Activated CD8-positive, alpha-beta memory T cell treated with anti-CD3 and anti-CD28 coated beads, Interleukin-2, amount 10 ng/mL, durations not matched to agents 7 days and 5 days (primary cell): Measurements from ENCODE around the gene GRAP. TPM values are rescaled to one million over a fixed set of nuclear protein-coding genes. Genes with fewer than 3 reads are reported as not detected.

Experiments
- ATAC-seq: fragments of 150-1000 bp; cut with Tn5 transposase; one replicate; pipeline ENCODE4 v1.10.0; 2021; ENCODE audit warnings: moderate library complexity
- CTCF ChIA-PET: fragments of 350-600 bp; sonication (Branson Sonifier 250); formaldehyde crosslinking; loops from one replicate; lab custom pipeline; 2021; ENCODE audit warnings: antibody characterized with exemption; lab: Charles Lee
- DNase-seq: peaks from one replicate; pipeline ENCODE4 v3.0.0-alpha.2; 2020
- H3K27ac Mint-ChIP-seq: one replicate; pipeline ENCODE4 v1.8.0; 2021; ENCODE audit warnings: mild to moderate bottlenecking, mixed read lengths
- H3K27me3 Mint-ChIP-seq: one replicate; pipeline ENCODE4 v1.8.0; 2021; ENCODE audit warnings: mixed read lengths
- H3K36me3 Mint-ChIP-seq: one replicate; pipeline ENCODE4 v1.8.0; 2021; ENCODE audit warnings: mild to moderate bottlenecking, mixed read lengths
- H3K4me1 Mint-ChIP-seq: one replicate; pipeline ENCODE4 v1.8.0; 2021; ENCODE audit warnings: mixed read lengths
- H3K4me3 Mint-ChIP-seq: one replicate; pipeline ENCODE4 v1.8.0; 2021; ENCODE audit warnings: mild to moderate bottlenecking, moderate library complexity, mixed read lengths
- H3K9me3 Mint-ChIP-seq: one replicate; pipeline ENCODE4 v1.8.0; 2022; ENCODE audit warnings: low read depth, mixed read lengths
- total RNA-seq, 2 experiments: library from RNA; stranded (reverse); gene quantifications; one replicate each; pipeline ENCODE4 v1.2.3, GENCODE V29; 2021

GRAP gene
- total RNA-seq, 2 experiments from 2014 or later, result 9.7 to 10.4 TPM

- H3K36me3 Mint-ChIP-seq, result no peaks in the 10 kb centered on the region
- H3K27me3 Mint-ChIP-seq, result no peaks in the 10 kb centered on the region
- no peak overlapping the region for H3K27ac Mint-ChIP-seq
- CTCF ChIA-PET, result interaction anchor here (2.5 kb wide), 1 partner anchor 26 kb away, joined by 7 read pairs; no protein-coding TSS in a partner anchor
- DNase-seq (no peak), ATAC-seq (no peak)
- H3K4me1 Mint-ChIP-seq, result peaks cover 2% of the 10 kb centered on the region
- no peaks in the 10 kb centered on the region for H3K9me3 Mint-ChIP-seq
- no peak overlapping the region for H3K4me3 Mint-ChIP-seq
Measured at GRCh38 chr17:18987230-18987610, 59.5 kb downstream of the GRAP start.

- Mint-ChIP-seq H3K27me3 (no peaks in the 10 kb centered on the region), H3K9me3 (no peaks in the 10 kb centered on the region), H3K4me3 (no peak overlapping the region), H3K4me1 (no peaks in the 10 kb centered on the region), H3K36me3 (no peaks in the 10 kb centered on the region), H3K27ac (no peak overlapping the region)
- DNase-seq, result no peak
- peak; percentile 33 for ATAC-seq
- CTCF ChIA-PET, result interaction anchor here (2.5 kb wide), 1 partner anchor 25 kb away, joined by 7 read pairs; no protein-coding TSS in a partner anchor
Measured at GRCh38 chr17:18986541-18987229, 60.1 kb downstream of the GRAP start.

- no peak overlapping the region for H3K4me3 Mint-ChIP-seq
- no peak for DNase-seq
- no peaks in the 10 kb centered on the region for H3K36me3 Mint-ChIP-seq
- no peaks in the 10 kb centered on the region for H3K4me1 Mint-ChIP-seq
- no peaks in the 10 kb centered on the region for H3K9me3 Mint-ChIP-seq
- ATAC-seq, result no peak
- CTCF ChIA-PET, result interaction anchor here (1.0 to 2.5 kb wide), 2 partner anchors 9 to 24 kb away, joined by 3 to 7 read pairs; no protein-coding TSS in a partner anchor
- no peaks in the 10 kb centered on the region for H3K27me3 Mint-ChIP-seq
- no peak overlapping the region for H3K27ac Mint-ChIP-seq
Measured at GRCh38 chr17:18985475-18985874, 61.3 kb downstream of the GRAP start.

GRCh38 chr17:18984273-18985114 is 62.3 kb downstream of the GRAP start:
- Mint-ChIP-seq H3K36me3 (no peaks in the 10 kb centered on the region), H3K4me3 (no peak overlapping the region), H3K4me1 (no peaks in the 10 kb centered on the region), H3K27ac (no peak overlapping the region), H3K27me3 (no peaks in the 10 kb centered on the region), H3K9me3 (no peaks in the 10 kb centered on the region)
- CTCF ChIA-PET, result interaction anchor here (1.0 to 2.5 kb wide), 2 partner anchors 10 to 23 kb away, joined by 3 to 7 read pairs; no protein-coding TSS in a partner anchor
- DNase-seq, result no peak
- no peak for ATAC-seq

GRCh38 chr17:18981642-18982424 is 64.9 kb downstream of the GRAP start:
- no peaks in the 10 kb centered on the region for H3K9me3 Mint-ChIP-seq
- CTCF ChIA-PET, result interaction anchor here (1.6 kb wide), 1 partner anchor 21 kb away, joined by 6 read pairs; no protein-coding TSS in a partner anchor
- H3K27me3 Mint-ChIP-seq, result no peaks in the 10 kb centered on the region
- DNase-seq (no peak), ATAC-seq (no peak)
- H3K27ac Mint-ChIP-seq, result no peak overlapping the region
- no peaks in the 10 kb centered on the region for H3K36me3 Mint-ChIP-seq
- no peak overlapping the region for H3K4me3 Mint-ChIP-seq
- H3K4me1 Mint-ChIP-seq, result no peaks in the 10 kb centered on the region

- H3K4me3 Mint-ChIP-seq, result no peak overlapping the region
- H3K9me3 Mint-ChIP-seq, result no peaks in the 10 kb centered on the region
- no peaks in the 10 kb centered on the region for H3K36me3 Mint-ChIP-seq
- ATAC-seq, result no peak
- CTCF ChIA-PET, result interaction anchor here (0.7 to 1.6 kb wide), 3 partner anchors 11 to 50 kb away, joined by 3 to 6 read pairs (median 4); no protein-coding TSS in a partner anchor
- DNase-seq, result no peak
- no peaks in the 10 kb centered on the region for H3K27me3 Mint-ChIP-seq
- no peaks in the 10 kb centered on the region for H3K4me1 Mint-ChIP-seq
- H3K27ac Mint-ChIP-seq, result no peak overlapping the region
Measured at GRCh38 chr17:18981335-18981641, 65.5 kb downstream of the GRAP start.

GRCh38 chr17:18980682-18981334 is 65.9 kb downstream of the GRAP start:
- Mint-ChIP-seq H3K4me1 (no peaks in the 10 kb centered on the region), H3K27me3 (no peaks in the 10 kb centered on the region), H3K4me3 (no peak overlapping the region), H3K36me3 (no peaks in the 10 kb centered on the region), H3K27ac (no peak overlapping the region), H3K9me3 (no peaks in the 10 kb centered on the region)
- DNase-seq (no peak), ATAC-seq (no peak)
- CTCF ChIA-PET, result interaction anchor here (0.7 to 1.6 kb wide), 3 partner anchors 12 to 50 kb away, joined by 3 to 6 read pairs (median 4); no protein-coding TSS in a partner anchor

- Mint-ChIP-seq H3K36me3 (no peaks in the 10 kb centered on the region), H3K4me3 (no peak overlapping the region), H3K27me3 (no peaks in the 10 kb centered on the region), H3K4me1 (no peaks in the 10 kb centered on the region), H3K27ac (no peak overlapping the region), H3K9me3 (no peaks in the 10 kb centered on the region)
- no peak for DNase-seq
- CTCF ChIA-PET, result interaction anchor here (1.4 to 1.6 kb wide), 2 partner anchors 16 to 17 kb away, joined by 4 to 7 read pairs; no protein-coding TSS in a partner anchor
- no peak for ATAC-seq
Measured at GRCh38 chr17:18978655-18979054, 68.1 kb downstream of the GRAP start.

GRCh38 chr17:18978050-18978449 is 68.7 kb downstream of the GRAP start:
- DNase-seq, result no peak
- Mint-ChIP-seq H3K36me3 (no peaks in the 10 kb centered on the region), H3K9me3 (no peaks in the 10 kb centered on the region), H3K27ac (no peak overlapping the region), H3K4me1 (no peaks in the 10 kb centered on the region), H3K27me3 (no peaks in the 10 kb centered on the region), H3K4me3 (no peak overlapping the region)
- ATAC-seq, result no peak
- CTCF ChIA-PET, result interaction anchor here (1.6 kb wide), 1 partner anchor 17 kb away, joined by 7 read pairs; no protein-coding TSS in a partner anchor

- CTCF ChIA-PET, result interaction anchor here (1.6 kb wide), 1 partner anchor 16 kb away, joined by 7 read pairs; no protein-coding TSS in a partner anchor
- Mint-ChIP-seq H3K27me3 (no peaks in the 10 kb centered on the region), H3K4me1 (no peaks in the 10 kb centered on the region), H3K27ac (no peak overlapping the region), H3K9me3 (no peaks in the 10 kb centered on the region), H3K36me3 (no peaks in the 10 kb centered on the region), H3K4me3 (no peak overlapping the region)
- DNase-seq (no peak), ATAC-seq (no peak)
Measured at GRCh38 chr17:18977646-18978045, 69.1 kb downstream of the GRAP start.

GRCh38 chr17:18977021-18977420 is 69.7 kb downstream of the GRAP start:
- Mint-ChIP-seq H3K4me3 (no peak overlapping the region), H3K4me1 (no peaks in the 10 kb centered on the region), H3K27me3 (no peaks in the 10 kb centered on the region), H3K36me3 (no peaks in the 10 kb centered on the region), H3K9me3 (no peaks in the 10 kb centered on the region), H3K27ac (no peak overlapping the region)
- ATAC-seq (no peak), DNase-seq (no peak)
- CTCF ChIA-PET, result interaction anchor here (1.5 kb wide), 1 partner anchor 16 kb away, joined by 5 read pairs; no protein-coding TSS in a partner anchor

GRCh38 chr17:18976201-18976600 is 70.6 kb downstream of the GRAP start:
- Mint-ChIP-seq H3K4me1 (no peaks in the 10 kb centered on the region), H3K36me3 (no peaks in the 10 kb centered on the region)
- CTCF ChIA-PET, result interaction anchor here (1.0 to 1.5 kb wide), 2 partner anchors 15 to 110 kb away, joined by 3 to 5 read pairs; no protein-coding TSS in a partner anchor

More at GRCh38 chr17:18976201-18976600, 70.6 kb downstream of the GRAP start:
- H3K27me3 Mint-ChIP-seq, result no peaks in the 10 kb centered on the region
- no peak for DNase-seq
- H3K27ac Mint-ChIP-seq, result no peak overlapping the region
- no peaks in the 10 kb centered on the region for H3K9me3 Mint-ChIP-seq
- ATAC-seq, result no peak
- no peak overlapping the region for H3K4me3 Mint-ChIP-seq
